Fibroblast of mammary gland (primary cell): ENCODE data around the gene PHF21B.

Source experiments
- DNase-seq: peaks from one replicate; pipeline ENCODE4 v3.0.0-alpha.2; 2010; ENCODE audit warnings: low read depth
- H3K4me3 ChIP-seq: 2 replicates; pipeline ENCODE4 v1.5.1; 2011; ENCODE audit warnings: low read depth, mild to moderate bottlenecking, low read length, moderate library complexity; ENCODE audit not compliant: control insufficient read depth
- TF ChIP-seq, protein P1 (sequence below): conservative IDR thresholded peaks from 2 replicates; pipeline ENCODE4 v1.5.1; 2011; ENCODE audit warnings: low read depth, low read length, inconsistent platforms; ENCODE audit not compliant: control insufficient read depth, insufficient read depth

Gene PHF21B

DNA sequence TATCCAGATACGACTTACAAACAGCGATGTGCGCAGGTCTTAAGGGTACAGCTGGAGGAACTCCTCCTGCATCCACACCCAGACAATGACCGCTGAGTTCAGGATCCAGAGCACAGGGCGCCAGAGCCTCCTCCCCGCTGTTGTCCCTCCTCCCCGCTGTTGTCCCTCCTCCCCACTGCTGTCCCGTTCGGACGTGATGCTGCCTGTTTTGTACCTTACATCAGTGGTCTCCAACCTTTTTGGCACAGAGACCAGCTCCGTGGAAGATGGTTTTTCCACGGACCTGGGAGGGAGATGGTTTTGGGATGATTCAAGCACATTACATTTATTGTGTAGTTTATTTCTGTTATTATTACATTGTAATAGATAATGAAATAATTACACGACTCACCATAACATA lies 62.0 kb downstream of the PHF21B start:
- no peak overlapping the region for H3K4me3 ChIP-seq
- TF ChIP-seq, protein P1, sequence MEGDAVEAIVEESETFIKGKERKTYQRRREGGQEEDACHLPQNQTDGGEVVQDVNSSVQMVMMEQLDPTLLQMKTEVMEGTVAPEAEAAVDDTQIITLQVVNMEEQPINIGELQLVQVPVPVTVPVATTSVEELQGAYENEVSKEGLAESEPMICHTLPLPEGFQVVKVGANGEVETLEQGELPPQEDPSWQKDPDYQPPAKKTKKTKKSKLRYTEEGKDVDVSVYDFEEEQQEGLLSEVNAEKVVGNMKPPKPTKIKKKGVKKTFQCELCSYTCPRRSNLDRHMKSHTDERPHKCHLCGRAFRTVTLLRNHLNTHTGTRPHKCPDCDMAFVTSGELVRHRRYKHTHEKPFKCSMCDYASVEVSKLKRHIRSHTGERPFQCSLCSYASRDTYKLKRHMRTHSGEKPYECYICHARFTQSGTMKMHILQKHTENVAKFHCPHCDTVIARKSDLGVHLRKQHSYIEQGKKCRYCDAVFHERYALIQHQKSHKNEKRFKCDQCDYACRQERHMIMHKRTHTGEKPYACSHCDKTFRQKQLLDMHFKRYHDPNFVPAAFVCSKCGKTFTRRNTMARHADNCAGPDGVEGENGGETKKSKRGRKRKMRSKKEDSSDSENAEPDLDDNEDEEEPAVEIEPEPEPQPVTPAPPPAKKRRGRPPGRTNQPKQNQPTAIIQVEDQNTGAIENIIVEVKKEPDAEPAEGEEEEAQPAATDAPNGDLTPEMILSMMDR = no peak
- DNase-seq = no peak

- TF ChIP-seq, protein P1 = no peak
- no peak for DNase-seq
- H3K4me3 ChIP-seq = no peak overlapping the region
These were observed 62.8 kb downstream of the PHF21B start for GRCh38 chr22:44947049-44947448.

- TF ChIP-seq, protein P1 = no peak
- H3K4me3 ChIP-seq = no peak overlapping the region
These were observed 64.8 kb downstream of the PHF21B start for GRCh38 chr22:44944883-44945601.

GRCh38 chr22:44943701-44944324 lies 66.0 kb downstream of the PHF21B start:
- TF ChIP-seq, protein P1 = no peak
- DNase-seq = no peak
- H3K4me3 ChIP-seq = no peak overlapping the region

More at GRCh38 chr22:44944883-44945601, 64.8 kb downstream of the PHF21B start:
- DNase-seq = no peak

- no peak overlapping the region for H3K4me3 ChIP-seq
- no peak for DNase-seq
- TF ChIP-seq, protein P1 = no peak
These were observed 66.7 kb downstream of the PHF21B start for GRCh38 chr22:44942979-44943700.

DNA sequence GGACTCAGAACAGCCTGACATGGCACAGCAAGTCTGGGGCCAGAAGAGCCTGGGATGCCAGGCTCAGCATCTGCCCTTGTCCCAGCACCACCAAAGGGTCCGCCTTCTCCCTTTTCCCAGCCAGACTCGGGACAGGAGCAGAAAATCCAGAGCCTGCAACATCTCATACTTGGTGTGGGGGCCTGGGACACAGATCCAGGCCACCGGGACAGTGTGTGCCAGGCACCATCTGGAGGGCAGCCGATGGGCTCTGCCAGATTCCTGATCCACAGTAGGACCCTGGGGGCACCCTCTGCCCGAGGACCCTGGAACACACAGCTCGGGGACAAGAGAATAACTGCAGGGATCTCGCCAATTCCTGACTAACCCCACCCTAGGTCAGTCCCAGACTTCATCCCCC lies 67.7 kb downstream of the PHF21B start:
- DNase-seq = no peak
- H3K4me3 ChIP-seq = no peak overlapping the region
- TF ChIP-seq, protein P1 = no peak
